GM12864 (cell line): ENCODE data around the gene CDK14.

ENCODE experiments used
- DNase-seq: peaks from one replicate; pipeline ENCODE4 v3.0.0-alpha.2; 2011; ENCODE audit warnings: low read depth
- H3K4me3 ChIP-seq: 2 replicates; pipeline ENCODE4 v1.5.1; 2011; ENCODE audit warnings: mild to moderate bottlenecking, low read depth, low read length, control low read depth
- TF ChIP-seq, protein P1 (sequence below): IDR thresholded peaks from 2 replicates; pipeline ENCODE4 v1.5.1; 2011; ENCODE audit warnings: low read depth, mild to moderate bottlenecking, moderate library complexity, low read length, control low read depth, inconsistent platforms; ENCODE audit errors: missing control alignments

Gene CDK14

DNA sequence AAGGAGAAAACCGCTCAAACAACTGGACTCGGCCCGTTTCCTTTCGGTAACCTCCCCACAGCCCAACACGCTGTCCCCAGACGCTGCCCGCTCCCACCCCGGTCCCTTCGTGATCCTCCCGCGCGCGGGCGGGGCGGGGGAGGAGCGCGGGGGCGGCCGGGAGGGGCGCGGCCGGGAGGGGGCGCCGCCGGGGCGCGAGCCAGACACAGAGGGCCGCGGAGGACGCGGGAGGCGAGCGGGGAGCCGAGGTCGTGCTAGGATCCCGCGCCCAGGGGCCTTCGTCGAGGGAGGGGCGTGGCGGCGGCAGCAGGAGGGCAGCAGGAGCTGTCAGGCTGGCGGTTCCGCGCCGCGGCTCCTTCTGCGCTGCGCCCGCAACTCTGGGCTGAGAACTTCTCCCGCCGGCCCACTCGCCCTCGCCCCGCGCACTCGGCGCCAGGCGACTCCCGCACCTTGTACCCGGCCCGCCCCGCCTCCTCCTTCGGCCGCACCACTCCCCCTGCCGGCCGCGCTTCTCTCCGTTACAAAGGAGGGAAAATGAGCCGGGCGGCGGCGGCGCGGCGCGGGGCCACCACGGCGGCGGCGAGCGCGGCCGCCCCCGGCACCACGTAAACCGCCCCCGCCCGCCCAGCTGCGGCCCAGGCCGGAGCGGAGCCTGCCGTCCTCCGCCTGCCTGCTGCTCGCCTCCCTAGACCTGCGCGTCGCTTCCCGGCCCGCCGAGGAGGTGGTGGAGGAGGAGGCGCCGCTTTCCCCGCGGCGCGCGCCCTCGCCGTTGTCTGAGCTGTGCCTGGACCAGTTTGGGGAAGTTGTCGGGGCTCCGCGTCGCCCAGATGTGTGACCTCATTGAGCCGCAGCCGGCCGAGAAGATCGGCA lies at the start of gene CDK14:
Gene CDK14, plus strand, starts transcription at position 521 of the 870 bp plus-strand sequence. Its CDS starts 307 bp downstream, at position 828.
- DNase-seq, result no peak
- TF ChIP-seq, protein P1, sequence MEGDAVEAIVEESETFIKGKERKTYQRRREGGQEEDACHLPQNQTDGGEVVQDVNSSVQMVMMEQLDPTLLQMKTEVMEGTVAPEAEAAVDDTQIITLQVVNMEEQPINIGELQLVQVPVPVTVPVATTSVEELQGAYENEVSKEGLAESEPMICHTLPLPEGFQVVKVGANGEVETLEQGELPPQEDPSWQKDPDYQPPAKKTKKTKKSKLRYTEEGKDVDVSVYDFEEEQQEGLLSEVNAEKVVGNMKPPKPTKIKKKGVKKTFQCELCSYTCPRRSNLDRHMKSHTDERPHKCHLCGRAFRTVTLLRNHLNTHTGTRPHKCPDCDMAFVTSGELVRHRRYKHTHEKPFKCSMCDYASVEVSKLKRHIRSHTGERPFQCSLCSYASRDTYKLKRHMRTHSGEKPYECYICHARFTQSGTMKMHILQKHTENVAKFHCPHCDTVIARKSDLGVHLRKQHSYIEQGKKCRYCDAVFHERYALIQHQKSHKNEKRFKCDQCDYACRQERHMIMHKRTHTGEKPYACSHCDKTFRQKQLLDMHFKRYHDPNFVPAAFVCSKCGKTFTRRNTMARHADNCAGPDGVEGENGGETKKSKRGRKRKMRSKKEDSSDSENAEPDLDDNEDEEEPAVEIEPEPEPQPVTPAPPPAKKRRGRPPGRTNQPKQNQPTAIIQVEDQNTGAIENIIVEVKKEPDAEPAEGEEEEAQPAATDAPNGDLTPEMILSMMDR, result peak; percentile 24
- peak within 1 kb of the TSS; percentile 89 for H3K4me3 ChIP-seq

DNA sequence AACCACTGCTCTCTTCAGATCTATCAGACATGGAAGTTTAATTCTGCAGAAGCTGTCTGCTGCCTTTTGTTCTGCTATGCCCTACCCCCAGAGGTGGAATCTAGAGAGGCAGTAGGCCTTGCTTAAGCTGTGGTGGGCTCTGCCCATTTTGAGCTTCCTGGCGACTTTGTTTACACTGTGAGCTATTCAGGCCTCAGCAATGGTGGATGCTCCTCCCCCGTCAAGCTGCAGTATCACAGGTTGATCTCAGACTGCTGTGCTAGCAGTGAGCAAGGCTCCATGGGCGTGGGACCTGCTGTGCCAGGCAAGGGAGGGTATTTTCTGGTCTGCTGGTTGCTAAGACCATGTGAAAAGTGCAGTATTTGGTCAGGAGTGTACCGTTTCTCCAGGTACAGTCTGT lies 45.1 kb upstream of the CDK14 start:
- TF ChIP-seq, protein P1, result no peak
- no peak for DNase-seq
- H3K4me3 ChIP-seq, result no peak overlapping the region

DNA sequence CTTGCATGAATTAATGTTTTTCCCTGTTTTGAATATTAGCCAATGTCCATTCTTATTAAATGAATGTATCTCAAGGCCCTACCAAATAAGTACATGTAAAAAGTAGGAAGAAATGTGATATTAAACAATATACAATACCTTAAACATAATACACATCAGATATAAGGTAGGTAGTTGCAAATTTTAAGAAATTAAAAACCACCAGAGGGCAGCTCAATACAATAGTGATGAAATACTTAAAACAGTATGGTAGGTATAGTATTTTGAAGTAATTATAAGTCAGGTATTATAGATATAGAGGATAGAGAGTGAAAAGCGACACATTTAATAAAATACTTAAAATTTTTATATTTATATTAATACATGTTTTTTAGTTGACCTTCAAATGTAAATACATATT lies 43.6 kb upstream of the CDK14 start:
- no peak for DNase-seq
- H3K4me3 ChIP-seq, result no peak overlapping the region
- TF ChIP-seq, protein P1, result no peak

DNA sequence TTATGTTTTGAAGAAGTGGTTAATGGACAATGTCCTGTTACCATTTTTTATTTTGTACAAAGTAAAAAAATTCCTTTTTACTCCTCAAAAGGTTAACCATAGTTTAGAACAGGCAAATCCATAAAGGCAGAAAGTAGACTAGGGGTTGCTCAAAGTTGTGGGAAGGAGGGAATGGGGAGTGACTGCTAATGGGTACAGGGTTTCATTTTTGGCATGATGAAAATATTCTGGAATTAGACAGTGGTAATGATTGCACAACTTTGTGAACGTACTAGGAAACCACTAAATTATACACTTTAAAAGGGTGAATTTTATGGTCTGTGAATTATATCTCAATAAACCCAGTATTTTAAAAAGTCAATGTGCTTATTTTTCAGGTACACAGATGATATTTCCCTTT lies 35.4 kb upstream of the CDK14 start:
- TF ChIP-seq, protein P1, result no peak
- no peak overlapping the region for H3K4me3 ChIP-seq
- DNase-seq, result no peak

DNA sequence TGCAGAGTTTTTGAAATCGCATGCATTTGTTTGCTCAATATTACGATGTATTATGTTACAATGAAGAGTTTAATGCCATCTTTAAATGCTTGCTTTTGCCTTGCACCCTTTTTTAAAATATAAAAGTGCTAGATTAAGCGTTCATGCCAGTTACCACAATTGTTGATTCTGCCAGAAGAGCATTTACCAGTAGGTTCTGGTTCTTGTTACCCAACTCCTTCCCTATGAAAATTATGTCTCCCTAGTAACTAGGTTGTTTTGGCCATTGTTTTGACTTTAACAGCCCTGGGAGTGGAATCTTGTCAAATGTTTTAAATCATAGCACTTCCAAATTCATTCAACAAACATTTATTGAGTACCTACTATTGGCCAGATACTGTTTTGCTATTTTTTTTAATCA lies 32.8 kb upstream of the CDK14 start:
- DNase-seq, result no peak
- TF ChIP-seq, protein P1, result no peak
- H3K4me3 ChIP-seq, result no peak overlapping the region

DNA sequence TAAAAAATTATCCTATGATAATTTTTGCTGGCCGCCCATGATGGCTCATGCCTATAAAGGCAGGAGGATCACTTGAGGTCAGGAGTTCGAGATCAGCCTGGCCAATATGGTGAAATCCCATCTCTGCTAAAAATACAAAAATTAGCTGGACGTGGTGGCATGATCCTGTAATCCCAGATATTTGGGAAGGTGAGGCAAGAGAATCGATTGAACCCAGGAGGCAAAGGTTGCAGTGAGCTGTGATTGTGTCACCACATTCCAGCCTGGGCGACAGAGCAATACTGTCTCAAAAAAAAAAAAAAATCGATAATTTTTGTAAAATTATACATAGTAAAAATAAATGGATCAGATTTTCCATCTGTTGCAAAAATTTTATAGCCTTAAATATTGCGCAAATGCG lies 31.7 kb upstream of the CDK14 start:
- TF ChIP-seq, protein P1, result no peak
- no peak overlapping the region for H3K4me3 ChIP-seq
- no peak for DNase-seq

DNA sequence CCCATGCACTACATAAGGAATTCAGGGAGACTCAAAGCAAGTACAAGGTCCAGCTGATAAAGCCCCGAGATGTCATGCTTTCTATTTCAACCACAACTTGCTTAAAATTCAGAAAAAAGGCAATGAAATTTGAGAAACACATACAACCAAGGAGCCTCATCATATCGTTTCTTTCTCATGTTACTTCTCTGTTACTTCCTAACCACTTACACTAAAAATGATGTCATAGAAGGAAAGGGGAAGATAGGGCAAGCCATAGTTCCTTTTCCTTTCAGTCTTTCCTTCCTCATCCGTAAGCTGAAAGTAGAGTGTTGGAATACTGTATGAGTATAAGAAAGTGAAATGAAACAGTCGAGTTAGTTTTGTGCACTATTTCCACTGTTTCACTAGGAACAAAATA lies 27.9 kb upstream of the CDK14 start:
- TF ChIP-seq, protein P1, result no peak
- no peak overlapping the region for H3K4me3 ChIP-seq
- no peak for DNase-seq
